Epithelial cell of esophagus (primary cell): ENCODE results near the gene PLA2G4E.

Source experiments
- DNase-seq: peaks from one replicate; pipeline ENCODE4 v3.0.0; 2010; ENCODE audit warnings: low read depth
- H3K4me3 ChIP-seq: 2 replicates; pipeline ENCODE4 v1.5.1; 2011; ENCODE audit warnings: mild to moderate bottlenecking, low read length, control low read depth
- TF ChIP-seq, protein P1 (sequence below): IDR thresholded peaks from 2 replicates; pipeline ENCODE4 v1.5.1; 2011; ENCODE audit warnings: low read depth, mild to moderate bottlenecking, low read length, control low read depth, inconsistent platforms; ENCODE audit not compliant: insufficient read depth; ENCODE audit errors: missing control alignments

Gene PLA2G4E

DNA sequence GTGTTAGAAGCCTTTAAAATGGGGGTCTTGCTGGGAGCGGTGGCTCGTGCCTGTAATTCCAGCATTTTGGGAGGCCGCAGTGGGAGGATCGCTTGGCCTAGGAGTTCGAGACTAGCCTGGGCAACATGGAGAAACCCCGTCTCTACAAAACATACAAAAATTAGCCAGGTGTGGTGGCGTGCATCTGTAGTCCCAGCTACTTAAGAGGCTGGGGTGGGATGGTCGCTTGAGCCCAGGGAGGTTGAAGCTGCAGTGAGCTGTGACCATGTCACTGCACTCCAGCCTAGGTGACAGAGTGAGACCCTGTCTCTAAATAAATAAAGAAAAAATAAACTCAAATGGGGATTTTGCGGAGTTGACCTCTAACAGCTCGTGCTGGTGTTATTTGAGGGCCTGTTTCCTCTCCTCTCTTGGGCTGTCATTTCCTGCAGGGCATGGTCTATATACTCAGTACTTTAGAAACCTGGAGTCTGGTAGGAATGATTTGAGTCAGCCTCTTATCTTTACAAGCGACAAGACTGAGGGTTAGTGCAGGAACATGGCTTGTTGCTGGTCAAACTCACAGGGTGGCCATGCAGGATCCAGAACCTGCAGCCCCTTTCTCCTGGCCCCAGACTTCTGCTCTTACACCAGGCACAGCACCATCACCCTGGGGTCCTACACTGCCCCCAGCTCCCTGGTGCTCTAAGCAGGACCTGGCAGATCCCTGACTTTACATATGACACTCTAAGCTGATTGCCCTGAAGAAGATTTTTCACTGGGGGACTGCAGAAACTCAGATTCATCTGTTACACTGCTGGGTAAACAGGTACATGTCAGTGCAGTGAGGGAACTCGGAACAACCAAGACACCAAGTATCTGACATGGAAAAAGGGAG is 63.6 kb downstream of the PLA2G4E start:
- TF ChIP-seq, protein P1, sequence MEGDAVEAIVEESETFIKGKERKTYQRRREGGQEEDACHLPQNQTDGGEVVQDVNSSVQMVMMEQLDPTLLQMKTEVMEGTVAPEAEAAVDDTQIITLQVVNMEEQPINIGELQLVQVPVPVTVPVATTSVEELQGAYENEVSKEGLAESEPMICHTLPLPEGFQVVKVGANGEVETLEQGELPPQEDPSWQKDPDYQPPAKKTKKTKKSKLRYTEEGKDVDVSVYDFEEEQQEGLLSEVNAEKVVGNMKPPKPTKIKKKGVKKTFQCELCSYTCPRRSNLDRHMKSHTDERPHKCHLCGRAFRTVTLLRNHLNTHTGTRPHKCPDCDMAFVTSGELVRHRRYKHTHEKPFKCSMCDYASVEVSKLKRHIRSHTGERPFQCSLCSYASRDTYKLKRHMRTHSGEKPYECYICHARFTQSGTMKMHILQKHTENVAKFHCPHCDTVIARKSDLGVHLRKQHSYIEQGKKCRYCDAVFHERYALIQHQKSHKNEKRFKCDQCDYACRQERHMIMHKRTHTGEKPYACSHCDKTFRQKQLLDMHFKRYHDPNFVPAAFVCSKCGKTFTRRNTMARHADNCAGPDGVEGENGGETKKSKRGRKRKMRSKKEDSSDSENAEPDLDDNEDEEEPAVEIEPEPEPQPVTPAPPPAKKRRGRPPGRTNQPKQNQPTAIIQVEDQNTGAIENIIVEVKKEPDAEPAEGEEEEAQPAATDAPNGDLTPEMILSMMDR, result no peak
- DNase-seq, result no peak
- H3K4me3 ChIP-seq, result no peak overlapping the region

DNA sequence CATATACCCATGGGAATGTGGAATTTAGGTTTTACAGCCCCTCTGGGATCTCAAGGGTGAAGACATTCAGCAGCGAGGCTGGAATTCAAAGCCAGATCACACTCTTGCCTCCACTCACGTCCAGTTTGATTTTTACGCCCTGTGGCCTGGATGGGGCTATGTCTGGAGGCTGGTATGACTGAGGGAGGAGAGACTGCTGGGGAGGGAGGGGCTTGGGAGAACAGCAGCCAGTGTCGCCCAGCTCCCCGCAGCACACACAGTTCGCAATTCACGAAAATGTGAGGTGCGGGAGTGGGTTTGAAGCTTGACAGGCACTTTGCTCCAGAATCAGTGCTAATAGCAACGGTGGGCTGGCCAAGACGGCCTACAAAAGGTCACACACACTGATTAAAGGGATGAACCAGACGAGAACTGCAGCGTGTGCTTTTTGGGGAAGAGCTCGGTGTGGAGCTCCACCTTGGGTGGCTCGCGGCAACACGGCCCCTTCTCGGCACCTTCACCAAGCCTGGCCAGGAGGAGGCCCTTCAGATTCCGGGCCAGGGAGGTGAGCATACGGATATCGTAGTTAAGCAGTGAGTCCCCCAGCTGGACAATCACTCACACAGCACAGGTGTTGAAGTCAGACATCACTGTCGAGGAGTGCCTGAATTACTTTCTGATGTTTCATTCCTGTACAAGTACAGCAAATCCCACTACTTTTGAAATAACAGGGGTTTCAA is 64.9 kb downstream of the PLA2G4E start:
- DNase-seq, result no peak
- H3K4me3 ChIP-seq, result no peak overlapping the region
- TF ChIP-seq, protein P1, result no peak

DNA sequence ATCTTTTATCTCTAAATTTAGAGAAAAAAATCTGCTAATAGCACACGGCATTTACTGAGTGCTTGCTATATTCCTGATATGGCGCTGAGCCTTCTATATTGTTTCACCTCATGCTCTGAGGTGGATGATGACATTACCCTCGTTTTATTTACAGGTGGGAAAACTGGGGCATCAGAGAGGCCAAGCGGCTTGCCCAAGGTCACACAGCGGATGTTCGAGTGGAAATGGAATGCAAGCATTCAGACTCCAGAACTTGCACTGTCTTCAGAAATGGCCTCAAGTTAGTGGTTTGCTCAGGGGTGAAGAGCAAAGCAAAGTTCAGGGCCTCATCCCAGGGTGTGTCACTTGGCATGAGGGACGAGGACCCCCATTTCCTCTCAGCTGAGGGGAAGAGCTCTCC is 65.7 kb downstream of the PLA2G4E start:
- TF ChIP-seq, protein P1, result no peak
- no peak overlapping the region for H3K4me3 ChIP-seq
- no peak for DNase-seq

DNA sequence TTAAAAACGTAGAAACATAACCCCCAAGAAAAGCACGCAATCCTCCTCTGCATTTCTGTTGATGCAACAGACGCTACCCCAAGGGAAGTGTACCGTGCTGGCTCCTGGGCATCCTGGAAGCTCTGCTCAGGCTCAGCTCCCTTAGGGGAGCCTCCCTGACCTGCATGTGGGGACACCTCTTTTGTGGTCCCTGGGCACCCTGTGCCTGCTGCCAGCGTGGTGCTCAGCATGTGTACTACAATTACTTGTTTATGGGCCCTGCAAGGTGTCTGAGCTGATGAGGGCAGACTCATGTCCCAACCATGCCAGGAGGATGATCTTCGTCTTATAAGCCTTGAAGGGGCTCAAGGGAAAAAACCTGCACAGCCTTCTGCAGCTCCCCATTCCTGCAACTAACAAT is 66.8 kb downstream of the PLA2G4E start:
- no peak overlapping the region for H3K4me3 ChIP-seq
- no peak for DNase-seq
- TF ChIP-seq, protein P1, result no peak

DNA sequence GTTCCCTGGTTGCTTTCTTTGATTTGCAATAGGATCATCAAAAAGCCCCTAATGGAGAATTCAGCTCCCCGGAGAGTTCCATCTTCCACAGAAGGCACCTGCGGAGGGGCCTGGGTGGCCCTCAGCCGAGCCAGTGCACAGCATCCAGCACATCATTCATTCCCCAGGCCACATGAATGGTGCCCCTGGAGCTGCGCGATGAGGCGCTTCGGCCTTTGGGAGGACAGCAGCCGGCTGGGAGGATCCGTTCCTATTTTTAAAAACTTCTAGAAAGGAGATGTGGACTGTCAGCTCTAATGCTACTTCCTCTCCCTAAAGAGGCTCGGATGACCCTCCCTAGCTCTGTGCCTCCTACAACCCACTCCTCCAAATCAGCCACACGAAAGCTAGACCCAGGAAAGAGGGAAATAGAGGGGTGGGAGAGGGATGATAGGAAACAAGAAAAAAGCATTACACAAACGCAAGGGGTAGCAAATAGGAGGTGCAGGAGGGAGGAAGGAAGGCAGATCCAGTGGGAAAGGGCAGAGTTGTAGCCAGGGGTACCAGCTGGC is 68.8 kb downstream of the PLA2G4E start:
- TF ChIP-seq, protein P1, result no peak
- H3K4me3 ChIP-seq, result no peak overlapping the region
- DNase-seq, result no peak

DNA sequence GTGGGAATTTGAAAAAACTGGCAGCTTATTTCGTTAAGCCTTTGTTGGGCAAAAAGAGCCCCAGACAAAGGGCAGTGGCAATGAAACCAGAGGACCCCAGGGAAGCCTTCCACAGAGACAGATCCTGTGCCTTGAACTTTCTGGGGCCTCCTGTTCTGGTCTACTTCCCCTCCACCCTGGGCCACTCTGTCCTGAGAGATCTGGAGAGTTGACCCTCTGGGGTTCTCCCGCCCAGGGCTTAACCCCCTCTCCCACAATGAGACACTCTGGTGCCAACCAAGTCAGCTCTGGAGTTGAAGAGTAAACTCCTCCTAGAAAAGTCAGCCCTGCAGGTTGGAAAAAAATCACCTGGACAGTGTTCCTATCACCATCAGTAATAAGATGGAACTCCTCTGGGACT is 69.3 kb downstream of the PLA2G4E start:
- no peak overlapping the region for H3K4me3 ChIP-seq
- DNase-seq, result no peak
- TF ChIP-seq, protein P1, result no peak
